OCI-LY3 (cell line): ENCODE measurements around the gene ACSF2.

Experiments used
- H2AFZ ChIP-seq: fragments of 200-600, 300-600 bp; shearing (Covaris generic); 2 replicates; pipeline ENCODE4 v1.6.0; 2014; ENCODE audit warnings: antibody characterized with exemption, low read depth, low read length
- H3K27ac ChIP-seq: fragments of 200-600, 300-600 bp; sonication (generic); 2 replicates; pipeline ENCODE4 v1.5.1; 2014; ENCODE audit warnings: mild to moderate bottlenecking, low read length, moderate library complexity, mixed read lengths
- H3K27me3 ChIP-seq: fragments of 200-600, 300-600 bp; sonication (generic); 2 replicates; pipeline ENCODE4 v1.6.1; 2014; ENCODE audit warnings: low read depth, low read length, mixed read lengths
- H3K36me3 ChIP-seq: fragments of 200-600, 300-600 bp; sonication (generic); replicated peaks from 2 replicates; pipeline ENCODE3; 2014; ENCODE audit warnings: low read depth, low read length, mixed read lengths
- H3K4me1 ChIP-seq: fragments of 300-600, 200-600 bp; sonication (generic); 2 replicates; pipeline ENCODE4 v1.6.1; 2014; ENCODE audit warnings: low read length, mixed read lengths
- H3K4me2 ChIP-seq: fragments of 200-600, 300-600 bp; sonication (generic); 2 replicates; pipeline ENCODE4 v1.6.1; 2014; ENCODE audit warnings: low read length, mixed read lengths
- H3K4me3 ChIP-seq: fragments of 300-600, 200-600 bp; sonication (generic); 2 replicates; pipeline ENCODE4 v1.5.1; 2014; ENCODE audit warnings: antibody characterized with exemption, mild to moderate bottlenecking, low read length, moderate library complexity
- H3K79me2 ChIP-seq: fragments of 300-600, 200-600 bp; shearing (Covaris generic); 2 replicates; pipeline ENCODE4 v1.6.1; 2014; ENCODE audit warnings: mild to moderate bottlenecking, low read length, mixed read lengths
- H3K9ac ChIP-seq: fragments of 300-600, 200-600 bp; shearing (Covaris generic); 2 replicates; pipeline ENCODE4 v1.6.0; 2014; ENCODE audit warnings: mild to moderate bottlenecking, low read length, moderate library complexity
- H3K9me3 ChIP-seq: fragments of 200-600, 300-600 bp; shearing (Covaris generic); 2 replicates; pipeline ENCODE4 v1.6.1; 2014; ENCODE audit warnings: low read length, mixed read lengths; ENCODE audit not compliant: insufficient read depth
- H4K20me1 ChIP-seq: fragments of 200-600, 300-600 bp; sonication (generic); 2 replicates; pipeline ENCODE4 v1.6.1; 2016; ENCODE audit warnings: low read length, mixed read lengths; ENCODE audit not compliant: insufficient read depth
- CTCF ChIP-seq: fragments of 200-600, 300-600 bp; sonication (generic); IDR thresholded peaks from 2 replicates; pipeline ENCODE4 v1.5.1; 2014; ENCODE audit warnings: antibody characterized with exemption, low read length, low read depth
- EZH2phosphoT487 ChIP-seq: fragments of 200-600 bp; shearing (Covaris generic); IDR thresholded peaks from 2 replicates; pipeline ENCODE4 v1.6.1; 2018; ENCODE audit warnings: antibody characterized with exemption, mixed run types, low read depth

The ACSF2 gene

GRCh38 chr17:50519141-50519834 lies 93.3 kb downstream of the ACSF2 start:
- TF ChIP-seq EZH2phosphoT487: no peak
- no peak for TF ChIP-seq CTCF
- no peak overlapping the region for H3K4me2 ChIP-seq

GRCh38 chr17:50520483-50520882 lies 94.5 kb downstream of the ACSF2 start:
- no peak overlapping the region for H3K9ac ChIP-seq
- no peak overlapping the region for H3K4me2 ChIP-seq
- no peaks in the 10 kb centered on the region for H3K27me3 ChIP-seq
- H3K9me3 ChIP-seq: no peaks in the 10 kb centered on the region
- H3K36me3 ChIP-seq: no peaks in the 10 kb centered on the region
- H3K4me1 ChIP-seq: no peaks in the 10 kb centered on the region
- no peak overlapping the region for H2AFZ ChIP-seq
- H3K4me3 ChIP-seq: no peak overlapping the region
- no peaks in the 10 kb centered on the region for H3K79me2 ChIP-seq
- no peak overlapping the region for H3K27ac ChIP-seq
- TF ChIP-seq CTCF (no peak), EZH2phosphoT487 (no peak)
- H4K20me1 ChIP-seq: no peaks in the 10 kb centered on the region

More at GRCh38 chr17:50519141-50519834, 93.3 kb downstream of the ACSF2 start:
- H3K27ac ChIP-seq: no peak overlapping the region
- no peaks in the 10 kb centered on the region for H3K4me1 ChIP-seq
- no peak overlapping the region for H3K4me3 ChIP-seq
- H3K36me3 ChIP-seq: no peaks in the 10 kb centered on the region
- no peaks in the 10 kb centered on the region for H3K9me3 ChIP-seq
- H3K79me2 ChIP-seq: no peaks in the 10 kb centered on the region
- H4K20me1 ChIP-seq: no peaks in the 10 kb centered on the region
- H2AFZ ChIP-seq: no peak overlapping the region
- H3K9ac ChIP-seq: no peak overlapping the region
- H3K27me3 ChIP-seq: no peaks in the 10 kb centered on the region

- H3K79me2 ChIP-seq: no peaks in the 10 kb centered on the region
- H3K4me3 ChIP-seq: no peak overlapping the region
- no peaks in the 10 kb centered on the region for H3K27me3 ChIP-seq
- no peak overlapping the region for H3K27ac ChIP-seq
- H3K9ac ChIP-seq: no peak overlapping the region
- no peaks in the 10 kb centered on the region for H3K4me1 ChIP-seq
- no peak for TF ChIP-seq CTCF
- no peak for TF ChIP-seq EZH2phosphoT487
- H3K9me3 ChIP-seq: no peaks in the 10 kb centered on the region
- H3K36me3 ChIP-seq: no peaks in the 10 kb centered on the region
- no peaks in the 10 kb centered on the region for H4K20me1 ChIP-seq
- H3K4me2 ChIP-seq: no peak overlapping the region
- no peak overlapping the region for H2AFZ ChIP-seq
Observed at GRCh38 chr17:50521514-50521913, 95.5 kb downstream of the ACSF2 start.

- no peak overlapping the region for H2AFZ ChIP-seq
- no peak for TF ChIP-seq EZH2phosphoT487
Observed at GRCh38 chr17:50522766-50523165, 96.7 kb downstream of the ACSF2 start.

More at GRCh38 chr17:50522766-50523165, 96.7 kb downstream of the ACSF2 start:
- Histone ChIP-seq H3K36me3 (no peaks in the 10 kb centered on the region), H3K4me1 (no peaks in the 10 kb centered on the region), H4K20me1 (no peaks in the 10 kb centered on the region), H3K27ac (no peak overlapping the region), H3K4me2 (no peak overlapping the region), H3K79me2 (no peaks in the 10 kb centered on the region), H3K9me3 (no peaks in the 10 kb centered on the region), H3K4me3 (no peak overlapping the region), H3K27me3 (no peaks in the 10 kb centered on the region), H3K9ac (no peak overlapping the region)
